ENCODE measurements around the gene COPZ2.
A peak's percentile ranks its signal among the peaks of the same experiment; 100 is the strongest.
"Not testable (repeated sequence)": the region's sequence is repeated elsewhere in the genome, so short reads cannot be mapped to it uniquely, and the experiment has no call there.

The COPZ2 gene

DNA sequence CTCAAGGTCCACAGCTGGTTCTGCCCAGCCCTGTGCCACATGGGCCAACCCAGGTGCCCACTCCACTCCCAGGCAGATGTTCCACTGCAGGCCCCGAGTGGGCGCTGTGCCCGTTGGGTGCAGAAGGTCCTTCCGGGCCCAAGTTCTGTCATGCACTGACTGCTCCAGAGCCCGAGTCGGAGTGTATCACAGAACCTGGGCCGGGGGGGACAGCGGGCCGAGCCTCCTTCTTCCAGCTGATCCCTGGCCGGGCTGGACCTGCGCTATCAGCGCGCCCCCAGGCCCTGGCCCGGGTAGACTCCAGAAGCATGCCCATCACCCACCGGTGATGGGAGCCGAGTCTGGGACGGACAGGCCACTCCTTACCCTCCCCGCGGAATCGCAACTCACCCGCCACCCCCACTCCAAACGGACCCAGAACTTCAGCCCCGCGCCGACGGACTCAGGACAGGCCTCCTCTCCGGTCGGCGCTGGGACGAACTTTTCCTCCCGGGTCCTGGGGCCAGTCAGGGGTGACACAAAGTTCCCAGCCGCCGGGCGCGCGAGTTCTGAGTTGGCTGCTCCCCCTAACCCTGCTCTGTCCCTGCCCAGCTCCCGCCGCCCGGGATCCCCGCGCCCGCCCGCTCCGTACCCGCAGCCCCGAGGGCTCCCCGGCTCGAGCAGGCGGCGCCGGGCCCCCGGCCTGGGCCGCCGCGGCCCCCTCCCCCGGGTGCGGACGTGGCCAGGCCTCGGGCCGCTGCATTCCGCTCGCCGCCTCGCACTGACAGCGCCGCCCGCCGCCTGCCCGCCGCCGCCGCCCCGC, at the start of gene COPZ2:
Gene COPZ2 (minus strand): TSS at position 762 of the 802 bp plus-strand sequence. CDS start 20 bp downstream, at position 742.
- DNase-seq (ENCODE audit: low spot score): peak; percentile 62

GRCh38 chr17:48084932-48085331, 47.3 kb upstream of the COPZ2 start:
- DNase-seq (ENCODE audit: low spot score): no peak

DNA sequence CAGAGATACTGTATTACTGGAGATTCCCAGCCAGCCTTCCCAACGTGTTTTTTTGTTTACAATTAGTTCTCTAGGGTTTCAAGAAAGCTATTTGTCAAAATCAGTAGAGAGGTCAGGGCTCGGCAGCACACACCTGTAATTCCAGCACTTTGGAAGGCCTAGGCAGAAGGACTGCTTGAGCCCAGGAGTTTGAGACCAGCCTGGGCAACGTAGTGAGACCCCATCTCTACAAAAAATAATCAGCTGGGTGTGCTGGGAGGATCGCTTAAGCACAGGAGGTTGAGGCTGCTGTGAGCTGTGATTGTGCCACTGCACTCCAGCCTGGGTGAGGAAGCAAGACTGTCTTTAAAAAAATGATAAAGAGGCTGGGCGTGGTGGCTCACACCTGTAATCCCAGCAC, 44.3 kb upstream of the COPZ2 start:
- DNase-seq (ENCODE audit: low spot score): no peak

GRCh38 chr17:48077152-48077551, 39.6 kb upstream of the COPZ2 start:
- DNase-seq (ENCODE audit: low spot score): not testable (repeated sequence)

DNA sequence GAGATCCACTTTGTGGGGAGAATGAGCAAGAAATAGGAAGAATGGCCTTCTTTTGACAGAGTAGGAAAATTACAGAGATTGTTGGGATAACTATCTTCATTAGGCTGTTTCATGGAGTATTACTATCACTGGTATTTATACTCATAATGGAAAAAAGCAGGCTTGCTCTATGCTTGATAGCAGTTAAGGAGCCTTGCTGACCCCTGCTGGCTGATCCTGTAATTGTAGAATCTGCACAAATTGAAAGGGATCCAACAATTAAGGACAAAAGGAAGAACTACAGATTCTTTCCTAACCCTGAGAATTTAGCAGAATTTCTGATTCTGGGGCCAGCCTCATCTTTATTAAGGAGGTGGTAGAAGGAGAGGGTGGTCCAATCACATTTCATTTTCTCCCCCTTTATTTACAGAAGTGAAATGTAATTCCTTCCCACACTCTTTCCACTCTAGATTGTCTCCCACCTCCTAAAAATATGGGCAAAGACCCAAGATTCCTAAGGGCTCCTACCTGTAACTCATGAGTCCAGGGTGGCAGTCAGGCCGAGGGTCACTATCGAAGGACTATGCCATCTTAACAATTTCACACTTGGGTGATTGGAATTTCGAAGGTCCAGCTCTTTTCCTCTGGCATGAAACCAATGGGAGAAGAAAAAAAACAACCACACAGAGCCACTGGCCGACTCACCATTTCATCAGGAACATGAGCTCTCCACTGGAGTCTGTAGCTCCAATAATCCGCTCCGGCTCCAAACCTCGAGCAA, 36.9 kb upstream of the COPZ2 start:
- DNase-seq (ENCODE audit: low spot score): peak; percentile 83

GRCh38 chr17:48073566-48074094, 36.0 kb upstream of the COPZ2 start:
- not testable (repeated sequence) for DNase-seq (ENCODE audit: low spot score)

GRCh38 chr17:48072811-48073210, 35.2 kb upstream of the COPZ2 start:
- DNase-seq (ENCODE audit: low spot score): not testable (repeated sequence)

GRCh38 chr17:48071654-48072053, 34.1 kb upstream of the COPZ2 start:
- no peak for DNase-seq (ENCODE audit: low spot score)

- no peak for DNase-seq (ENCODE audit: low spot score)
Measured at GRCh38 chr17:48070195-48070594, 32.6 kb upstream of the COPZ2 start.

GRCh38 chr17:48068491-48068961, 30.9 kb upstream of the COPZ2 start:
- DNase-seq (ENCODE audit: low spot score): no peak

DNA sequence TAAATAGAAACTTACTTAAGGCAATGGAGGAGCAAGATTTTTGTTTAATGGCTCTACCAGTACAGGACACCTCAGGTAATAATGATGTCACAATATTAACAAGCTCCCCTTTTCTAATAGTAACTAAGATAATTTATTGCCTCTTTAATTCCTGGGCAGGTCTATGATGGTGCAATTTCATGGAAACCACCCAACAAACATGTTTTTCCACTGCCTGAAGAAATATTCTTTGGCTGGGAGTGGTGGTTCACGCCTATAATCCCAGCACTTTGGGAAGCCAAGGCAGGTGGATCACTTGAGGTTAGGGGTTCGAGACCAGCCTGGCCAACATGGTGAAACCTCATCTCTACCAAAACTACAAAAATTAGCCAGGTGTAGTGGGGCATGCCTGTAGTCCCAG, 30.2 kb upstream of the COPZ2 start:
- not testable (repeated sequence) for DNase-seq (ENCODE audit: low spot score)

DNA sequence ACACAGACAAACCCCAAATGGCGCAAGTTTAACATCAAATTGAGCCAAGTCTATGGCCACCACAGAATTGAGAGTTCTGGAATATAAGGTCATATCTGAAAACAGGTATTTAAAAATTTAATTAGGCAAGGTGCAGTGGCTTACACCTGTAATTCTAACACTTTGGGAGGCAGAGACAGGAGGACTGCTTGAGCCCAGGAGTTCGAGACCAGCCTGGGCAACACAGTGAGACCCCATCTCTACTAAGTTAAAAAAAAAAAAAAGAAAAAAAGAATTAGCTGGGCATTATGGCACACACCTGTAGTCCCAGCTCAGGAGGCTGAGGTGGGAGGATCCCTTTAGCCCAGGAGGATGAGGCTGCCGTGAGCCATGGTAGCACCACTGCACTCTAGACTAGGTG, 29.6 kb upstream of the COPZ2 start:
- DNase-seq (ENCODE audit: low spot score): no peak

- no peak for DNase-seq (ENCODE audit: low spot score)
Measured at GRCh38 chr17:48066656-48067055, 29.1 kb upstream of the COPZ2 start.

GRCh38 chr17:48066192-48066591, 28.6 kb upstream of the COPZ2 start:
- no peak for DNase-seq (ENCODE audit: low spot score)

DNA sequence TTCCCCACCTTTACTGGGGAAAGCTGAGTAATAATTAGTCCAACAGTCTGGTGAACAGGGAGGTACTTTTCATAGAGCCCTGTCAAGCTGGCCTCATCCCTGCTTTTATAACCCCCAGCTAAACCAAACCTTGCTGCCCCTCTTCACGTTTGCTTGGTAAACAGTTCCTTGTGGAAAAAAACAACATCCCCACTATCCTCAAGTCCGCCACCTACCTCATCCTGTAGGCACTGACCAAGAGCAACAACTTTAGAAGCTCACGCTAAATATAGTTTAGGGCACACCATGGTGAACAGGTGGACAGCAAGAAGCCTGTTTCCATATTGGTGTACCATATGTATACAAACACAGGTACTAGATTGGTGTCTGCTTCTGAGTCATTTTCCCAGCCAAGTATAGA, 27.0 kb upstream of the COPZ2 start:
- no peak for DNase-seq (ENCODE audit: low spot score)

DNA sequence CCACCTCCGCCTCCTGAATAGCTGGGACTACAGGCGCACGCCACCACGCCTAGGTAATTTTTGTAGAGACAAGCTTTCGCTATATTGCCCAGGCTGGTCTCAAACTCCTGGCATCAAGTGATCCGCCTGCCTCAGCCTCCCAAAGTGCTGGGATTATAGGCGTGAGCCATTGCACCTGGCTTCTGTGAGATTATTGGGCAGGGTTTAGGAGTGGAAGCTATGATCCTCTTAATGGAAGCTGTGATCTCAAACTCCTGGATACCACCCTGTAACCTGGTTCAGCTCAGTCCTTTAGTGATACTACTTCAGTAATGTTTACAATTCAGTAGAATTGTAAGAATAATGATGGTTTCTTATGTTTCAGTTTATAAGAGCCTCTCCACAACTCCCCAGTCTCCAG, 24.7 kb upstream of the COPZ2 start:
- DNase-seq (ENCODE audit: low spot score): no peak

DNA sequence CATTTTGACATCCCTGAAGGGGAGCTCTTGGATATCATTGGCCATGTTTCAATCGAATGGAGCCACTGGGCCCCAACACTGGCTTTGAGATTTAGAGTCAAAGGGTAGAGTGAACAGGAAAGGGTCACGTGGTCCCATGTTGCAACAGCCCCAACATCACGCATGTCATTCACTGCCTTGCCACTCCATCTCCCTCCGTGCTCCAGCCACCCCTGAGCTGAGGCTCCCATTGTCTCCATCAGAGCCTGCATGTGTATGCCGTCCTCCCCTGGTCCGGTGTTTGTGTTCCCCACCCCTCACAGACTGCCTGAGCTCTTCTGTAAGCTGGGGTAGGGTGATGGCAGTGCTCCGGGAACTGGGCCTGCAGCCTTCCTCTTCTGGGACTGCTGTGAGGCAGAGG, 22.7 kb upstream of the COPZ2 start:
- no peak for DNase-seq (ENCODE audit: low spot score)

GRCh38 chr17:48059125-48059668, 21.6 kb upstream of the COPZ2 start:
- DNase-seq (ENCODE audit: low spot score): no peak

DNA sequence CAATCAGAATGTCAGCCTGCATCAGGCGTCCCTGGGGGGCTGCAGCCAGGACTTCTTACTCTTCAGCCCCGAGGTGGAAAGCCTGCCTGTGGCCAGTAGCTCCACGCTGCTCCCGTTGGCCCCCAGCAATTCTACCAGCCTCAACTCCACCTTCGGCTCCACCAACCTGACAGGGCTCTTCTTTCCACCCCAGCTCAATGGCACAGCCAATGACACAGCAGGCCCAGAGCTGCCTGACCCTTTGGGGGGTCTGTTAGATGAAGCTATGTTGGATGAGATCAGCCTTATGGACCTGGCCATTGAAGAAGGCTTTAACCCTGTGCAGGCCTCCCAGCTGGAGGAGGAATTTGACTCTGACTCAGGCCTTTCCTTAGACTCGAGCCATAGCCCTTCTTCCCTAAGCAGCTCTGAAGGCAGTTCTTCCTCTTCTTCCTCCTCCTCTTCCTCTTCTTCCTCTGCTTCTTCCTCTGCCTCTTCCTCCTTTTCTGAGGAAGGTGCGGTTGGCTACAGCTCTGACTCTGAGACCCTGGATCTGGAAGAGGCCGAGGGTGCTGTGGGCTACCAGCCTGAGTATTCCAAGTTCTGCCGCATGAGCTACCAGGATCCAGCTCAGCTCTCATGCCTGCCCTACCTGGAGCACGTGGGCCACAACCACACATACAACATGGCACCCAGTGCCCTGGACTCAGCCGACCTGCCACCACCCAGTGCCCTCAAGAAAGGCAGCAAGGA, 21.0 kb upstream of the COPZ2 start:
- DNase-seq (ENCODE audit: low spot score): no peak

DNA sequence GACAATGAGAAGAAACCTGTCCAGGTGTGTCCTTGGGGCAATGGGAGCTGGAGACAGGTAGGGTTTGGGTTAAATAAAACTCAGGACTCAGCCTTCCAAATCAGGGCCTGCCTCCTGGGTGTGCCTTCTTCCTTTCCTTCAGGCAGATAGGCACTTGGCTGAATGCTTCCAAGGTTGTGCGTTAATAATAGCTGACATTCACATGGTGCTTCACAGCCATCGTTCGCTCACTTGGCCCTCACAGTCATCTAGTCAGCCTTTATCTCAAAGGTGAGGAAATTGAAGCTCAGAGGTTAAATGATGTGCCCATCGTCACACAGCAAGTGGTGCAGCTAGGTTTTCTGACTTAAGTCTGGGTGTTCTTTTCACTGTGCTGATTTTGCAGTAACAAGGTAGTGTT, 20.0 kb upstream of the COPZ2 start:
- DNase-seq (ENCODE audit: low spot score): no peak

GRCh38 chr17:48056879-48057278, 19.3 kb upstream of the COPZ2 start:
- DNase-seq (ENCODE audit: low spot score): no peak

DNA sequence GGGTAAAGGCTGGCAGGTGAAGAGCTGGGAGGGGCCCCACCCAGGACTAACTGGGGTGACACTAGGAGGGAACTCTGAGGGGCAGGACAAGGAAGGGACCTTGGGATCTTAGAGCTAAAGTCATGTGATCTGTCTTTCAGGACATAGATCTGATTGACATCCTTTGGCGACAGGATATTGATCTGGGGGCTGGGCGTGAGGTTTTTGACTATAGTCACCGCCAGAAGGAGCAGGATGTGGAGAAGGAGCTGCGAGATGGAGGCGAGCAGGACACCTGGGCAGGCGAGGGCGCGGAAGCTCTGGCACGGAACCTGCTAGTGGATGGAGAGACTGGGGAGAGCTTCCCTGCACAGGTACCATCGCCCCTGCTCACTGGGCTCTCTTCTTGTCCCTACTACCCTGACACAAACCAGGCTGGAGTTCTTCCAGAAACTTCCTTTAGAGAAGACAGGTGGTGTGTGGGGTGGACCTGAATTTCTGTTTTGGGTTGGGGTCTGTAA, 18.7 kb upstream of the COPZ2 start:
- DNase-seq (ENCODE audit: low spot score): no peak

All from CD4-positive, alpha-beta T cell treated with Interleukin-2 at 100 ng/mL for 4 hours (primary cell).